Keratinocyte (primary cell): ENCODE measurements around the gene H3-3A.

ENCODE experiments used
- CTCF ChIP-seq, 3 experiments: IDR thresholded peaks in 1 of 3; conservative IDR thresholded peaks in 1 of 3; optimal IDR thresholded peaks in 1 of 3; 2 replicates in 2 of 3; 3 replicates in 1 of 3; pipeline versions ENCODE3 to v1.5.1; 2011; ENCODE audit warnings: low read length in 3 of 3, mild to moderate bottlenecking in 3 of 3, moderate library complexity in 2 of 3, control low read depth in 1 of 3, inconsistent platforms in 1 of 3; ENCODE audit not compliant: insufficient read depth in 2 of 3; ENCODE audit errors: extremely low read depth in 1 of 3
- EZH2 ChIP-seq: IDR thresholded peaks from one replicate; pipeline ENCODE4 v1.6.1; 2012; ENCODE audit warnings: inconsistent platforms, mild to moderate bottlenecking, low read length, moderate library complexity

GRCh38 chr1:226033991-226034390 lies 28.5 kb upstream of the H3-3A start:
- no peak for TF ChIP-seq CTCF (optimal IDR thresholded peaks at IDR 0.05 in 1 of 3, IDR thresholded peaks at IDR 0.05 in 1 of 3, conservative IDR thresholded peaks at IDR 0.05 in 1 of 3; ENCODE audit: extremely low read depth in 1 of 3, insufficient read depth in 2 of 3, low read length in 3 of 3)
- TF ChIP-seq EZH2, result no peak
